Right lobe of liver (tissue), 6 donors: ENCODE data around the gene RHEBL1. TPM values are rescaled to one million over a fixed set of nuclear protein-coding genes. Genes with fewer than 3 reads are reported as not detected.

ENCODE experiments used
- ATAC-seq, 4 donors: fragments of 200-7000 bp; cut with Tn5 transposase; one replicate each; pipeline ENCODE4 v1.9.1; 2020; ENCODE audit warnings: mild to moderate bottlenecking in 4 of 4, moderate library complexity in 4 of 4
- DNase-seq, 3 donors: peaks; one replicate each; pipeline ENCODE4 v3.0.0-alpha.2; 2020
- H3K27ac ChIP-seq, 3 donors: fragments of 200-600 bp; one replicate each; pipeline ENCODE4 v1.8.0; 2022
- H3K27me3 ChIP-seq, 2 donors: fragments of 200-600 bp; one replicate each; pipeline ENCODE4 v1.8.0; 2022
- H3K36me3 ChIP-seq, 4 donors: fragments of 200-600 bp; sonication (generic) in 1 of 4; one replicate each; pipeline versions ENCODE4 v1.5.1 to v1.8.0; 2017 to 2022; ENCODE audit warnings: control low read depth in 1 of 4
- H3K4me1 ChIP-seq, 4 donors: fragments of 200-600 bp; sonication (generic) in 1 of 4; one replicate each; pipeline versions ENCODE4 v1.5.1 to v1.8.0; 2017 to 2022; ENCODE audit warnings: control low read depth in 1 of 4
- H3K4me3 ChIP-seq, 3 donors: fragments of 200-600 bp; one replicate each; pipeline ENCODE4 v1.8.0; 2022
- H3K9me3 ChIP-seq, 4 donors: fragments of 200-600 bp; sonication (generic) in 1 of 4; one replicate each; pipeline versions ENCODE4 v1.5.1 to v1.8.0; 2017 to 2022; ENCODE audit warnings: control low read depth in 1 of 4
- POLR2A ChIP-seq: fragments of 450-650 bp; IDR thresholded peaks from one replicate; pipeline ENCODE4 v1.6.1; 2017; ENCODE audit warnings: antibody characterized with exemption, mild to moderate bottlenecking
- WGBS: methylation state at CpG from one replicate; pipeline ENCODE4 v1.1.6; 2018; ENCODE audit warnings: low coverage, low lambda C conversion rate; ENCODE audit not compliant: insufficient coverage; ENCODE audit errors: missing lambda C conversion rate; 5-methylcytosine and 5-hydroxymethylcytosine counted together
- intact Hi-C, 2 donors: fragments of 100-400 bp; cut with DNase I; formaldehyde crosslinking; loops; one replicate each; pipeline versions ENCODE4 v1.11.2 to v1.14.1; 2022
- total RNA-seq, 6 experiments: library from RNA; depleted of rRNA in 2 of 6; stranded (reverse); fragments of >200 nt in 2 of 6; fragmentation: NEBNext Ultra II Directional in 3 of 6; extraction: Animal tissue kit (Norgen Biotek cat#: 25700) in 3 of 6; gene quantifications; one replicate each; pipeline versions ENCODE4 v1.1.0 to v1.2.4, GENCODE V29; 2016 to 2023
- TF ChIP-seq, protein P1 (sequence below), 4 donors: fragments of 200-600 bp in 3 of 4; fragments of 450-650 bp in 1 of 4; IDR thresholded peaks; one replicate each; pipeline versions ENCODE4 v1.5.1 to v1.8.0; 2016 to 2022; ENCODE audit warnings: antibody characterized with exemption in 4 of 4, mild to moderate bottlenecking in 2 of 4
- donor health status: DM: no; HTN: yes; CAD: no.
- donor health status: DM: no; HTN: no; CAD: no.
- donor health status: DM: no; HTN: no; CAD: no.
- donor health status: DM: no; HTN: yes; CAD: no.
- donor health status: DM: no; HTN: yes; CAD: no.

Gene RHEBL1
- total RNA-seq, 6 experiments from 2014 or later: 0.17 to 0.60 (median 0.43) TPM; not detected in 1

DNA sequence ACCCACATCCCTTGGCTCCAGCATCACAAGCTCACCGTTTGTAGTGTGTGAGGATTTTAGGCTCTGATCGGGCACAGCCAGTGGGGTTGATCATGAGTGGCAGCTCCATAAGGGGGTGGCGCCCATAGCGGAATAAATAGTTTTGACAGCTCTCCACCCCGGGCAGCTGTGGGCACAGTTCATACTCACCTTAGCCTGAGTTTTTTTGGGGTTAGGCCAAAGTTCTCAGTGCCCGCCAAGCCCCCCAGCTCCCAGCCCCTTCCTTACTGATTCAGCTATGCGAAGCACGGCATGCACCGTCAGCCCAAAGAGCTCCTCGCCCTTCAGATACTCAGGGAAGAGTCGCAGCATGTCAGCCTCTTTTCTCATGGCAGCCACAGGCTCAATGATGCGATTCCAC, 45.2 kb downstream of the RHEBL1 start:
- intact Hi-C loops: no loop called here
- ATAC-seq: no peak

DNA sequence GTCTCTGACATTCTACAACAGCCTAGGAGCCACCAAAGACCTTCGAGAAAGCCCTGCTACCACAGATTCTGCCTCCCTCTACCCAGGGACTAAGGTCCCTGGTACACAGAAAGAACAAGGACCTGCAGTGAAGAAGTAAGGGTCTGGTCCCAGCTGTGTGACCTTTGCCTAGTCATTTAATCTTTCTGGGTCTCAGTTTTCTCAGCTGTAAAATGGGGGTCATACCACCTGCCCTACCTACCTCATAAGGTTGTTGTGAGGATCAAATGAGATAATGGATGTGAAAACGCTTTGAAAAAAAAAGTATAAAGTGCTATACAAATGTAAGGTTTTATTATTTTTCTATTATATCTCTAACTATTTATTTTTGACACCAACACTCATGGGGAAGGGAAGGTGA, 46.0 kb downstream of the RHEBL1 start:
- no peak for DNase-seq
- WGBS: 95% methylated on average over 2 of the region's 2 CpGs
- Histone ChIP-seq H3K9me3 (no peaks in the 10 kb centered on the region), H3K4me3 (no peak overlapping the region), H3K27ac (no peak overlapping the region), H3K36me3 (peaks cover 4 to 76% (median 26%) of the 10 kb centered on the region in 4 donors), H3K4me1 (no peaks in the 10 kb centered on the region), H3K27me3 (no peaks in the 10 kb centered on the region)
- TF ChIP-seq, protein P1, sequence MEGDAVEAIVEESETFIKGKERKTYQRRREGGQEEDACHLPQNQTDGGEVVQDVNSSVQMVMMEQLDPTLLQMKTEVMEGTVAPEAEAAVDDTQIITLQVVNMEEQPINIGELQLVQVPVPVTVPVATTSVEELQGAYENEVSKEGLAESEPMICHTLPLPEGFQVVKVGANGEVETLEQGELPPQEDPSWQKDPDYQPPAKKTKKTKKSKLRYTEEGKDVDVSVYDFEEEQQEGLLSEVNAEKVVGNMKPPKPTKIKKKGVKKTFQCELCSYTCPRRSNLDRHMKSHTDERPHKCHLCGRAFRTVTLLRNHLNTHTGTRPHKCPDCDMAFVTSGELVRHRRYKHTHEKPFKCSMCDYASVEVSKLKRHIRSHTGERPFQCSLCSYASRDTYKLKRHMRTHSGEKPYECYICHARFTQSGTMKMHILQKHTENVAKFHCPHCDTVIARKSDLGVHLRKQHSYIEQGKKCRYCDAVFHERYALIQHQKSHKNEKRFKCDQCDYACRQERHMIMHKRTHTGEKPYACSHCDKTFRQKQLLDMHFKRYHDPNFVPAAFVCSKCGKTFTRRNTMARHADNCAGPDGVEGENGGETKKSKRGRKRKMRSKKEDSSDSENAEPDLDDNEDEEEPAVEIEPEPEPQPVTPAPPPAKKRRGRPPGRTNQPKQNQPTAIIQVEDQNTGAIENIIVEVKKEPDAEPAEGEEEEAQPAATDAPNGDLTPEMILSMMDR (IDR thresholded peaks at IDR 0.05): no peak
- TF ChIP-seq POLR2A: no peak
- intact Hi-C loops: no loop called here
- ATAC-seq: no peak

More for the DNA sequence above, 45.2 kb downstream of the RHEBL1 start:
- Histone ChIP-seq H3K36me3 (peaks cover 4 to 79% (median 27%) of the 10 kb centered on the region in 4 donors), H3K27ac (no peak overlapping the region), H3K9me3 (no peaks in the 10 kb centered on the region), H3K4me1 (no peaks in the 10 kb centered on the region), H3K27me3 (no peaks in the 10 kb centered on the region), H3K4me3 (no peak overlapping the region)
- TF ChIP-seq, protein P1 (IDR thresholded peaks at IDR 0.05): no peak
- TF ChIP-seq POLR2A: no peak
- DNase-seq: no peak
- 86% methylated on average over 8 of the region's 12 CpGs for WGBS

DNA sequence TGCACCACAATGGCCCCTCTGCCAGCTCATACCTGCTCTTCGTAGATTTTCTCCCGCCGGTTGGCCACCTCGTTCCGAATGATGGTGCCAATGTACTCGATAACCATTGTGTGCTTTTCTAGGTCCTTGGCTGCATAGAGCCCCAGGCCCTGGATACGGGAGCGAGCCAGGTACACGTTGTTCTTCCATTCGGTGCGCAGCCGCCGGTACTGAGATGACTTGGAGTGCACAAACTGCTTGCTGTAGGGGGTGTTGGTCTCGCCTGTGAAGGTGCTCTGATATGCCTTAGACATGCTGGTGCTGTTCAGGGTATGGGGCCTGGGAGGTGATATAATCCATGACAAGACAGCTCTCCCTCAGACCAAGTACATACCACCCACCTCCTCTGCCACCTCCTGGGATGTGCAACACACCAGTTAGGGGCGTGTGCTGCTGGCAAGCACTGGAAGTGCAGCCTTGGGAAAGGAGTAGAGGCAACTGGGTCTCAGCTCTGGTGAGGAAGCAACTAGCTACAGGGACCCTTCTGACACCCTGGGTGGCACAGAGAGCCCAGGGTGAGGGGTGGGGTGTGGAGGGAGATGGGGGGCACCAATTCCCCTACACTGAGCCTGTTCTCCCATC, 47.1 kb downstream of the RHEBL1 start:
- peaks cover under 1 to 64% (median 21%) of the 10 kb centered on the region in 4 donors for H3K36me3 ChIP-seq
- no peak for DNase-seq
- H3K9me3 ChIP-seq: no peaks in the 10 kb centered on the region
- H3K27ac ChIP-seq: no peak overlapping the region
- intact Hi-C loops: no loop called here
- H3K4me3 ChIP-seq: no peak overlapping the region
- no peak for TF ChIP-seq POLR2A
- TF ChIP-seq, protein P1 (IDR thresholded peaks at IDR 0.05): no peak
- peaks cover 0 to 3% (median under 1%) of the 10 kb centered on the region in 4 donors for H3K4me1 ChIP-seq
- H3K27me3 ChIP-seq: no peaks in the 10 kb centered on the region
- ATAC-seq: no peak
- 88% methylated on average over 6 of the region's 15 CpGs for WGBS

DNA sequence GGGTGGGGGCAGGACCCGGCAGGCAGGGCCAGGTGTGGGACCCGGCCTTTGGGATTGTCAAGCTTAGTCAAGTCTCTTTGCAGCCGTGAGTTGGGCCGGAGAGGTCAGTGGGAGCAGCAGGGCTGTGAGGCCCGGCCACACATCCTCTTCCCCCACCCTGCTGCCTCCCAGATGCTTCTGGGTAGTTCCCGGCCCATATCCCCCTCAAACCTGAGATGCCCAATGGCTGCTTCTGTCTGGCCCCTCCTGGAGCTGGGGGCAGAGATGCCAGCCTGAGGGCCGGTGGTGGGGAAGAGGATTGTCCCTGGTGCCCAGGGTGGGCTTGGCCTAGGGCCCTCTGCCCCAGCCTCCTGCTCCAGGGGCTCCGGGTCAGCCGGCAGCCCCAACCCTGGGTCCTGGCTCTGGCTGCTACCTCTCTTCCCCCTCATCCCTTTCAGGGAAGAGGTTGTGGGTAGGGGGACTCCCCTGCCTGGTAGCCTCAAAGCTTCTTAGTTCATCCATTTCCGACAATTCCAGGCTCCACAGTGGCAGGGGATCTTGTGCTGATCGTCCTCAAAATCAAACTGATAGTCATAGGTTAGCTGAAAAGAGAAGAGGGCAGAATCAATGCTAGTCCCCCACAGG, 48.4 kb downstream of the RHEBL1 start:
- TF ChIP-seq, protein P1 (IDR thresholded peaks at IDR 0.05): no peak
- no peak for TF ChIP-seq POLR2A
- Histone ChIP-seq H3K4me1 (peaks cover 0 to 6% (median 2%) of the 10 kb centered on the region in 4 donors), H3K4me3 (no peak overlapping the region), H3K27ac (no peak overlapping the region), H3K36me3 (peaks cover 0 to 52% (median 17%) of the 10 kb centered on the region in 4 donors), H3K9me3 (no peaks in the 10 kb centered on the region), H3K27me3 (no peaks in the 10 kb centered on the region)
- DNase-seq (no peak), ATAC-seq (no peak)
- intact Hi-C loops: no loop called here
- 60% methylated on average over 5 of the region's 11 CpGs for WGBS
